H9 (cell line): ENCODE results near the gene ERVFRD-1. TPM values are rescaled to one million over a fixed set of nuclear protein-coding genes. Genes with fewer than 3 reads are reported as not detected.

Source experiments
- DNase-seq: peaks from one replicate; pipeline ENCODE4 v3.0.0-alpha.2; 2017
- H2AFZ ChIP-seq: one replicate; pipeline ENCODE4 v1.6.1; 2013; ENCODE audit warnings: mild to moderate bottlenecking, low read length, control low read depth, moderate library complexity
- H2AK5ac ChIP-seq: 2 replicates; pipeline ENCODE4 v1.6.1; 2013; ENCODE audit warnings: low read length, control low read depth, mixed read lengths; ENCODE audit not compliant: insufficient read length
- H2BK120ac ChIP-seq: one replicate; pipeline ENCODE4 v1.6.1; 2013; ENCODE audit warnings: low read depth, mild to moderate bottlenecking, low read length, control low read depth, inconsistent platforms; ENCODE audit not compliant: poor library complexity, severe bottlenecking
- H2BK12ac ChIP-seq: 2 replicates; pipeline ENCODE4 v1.6.1; 2013; ENCODE audit warnings: low read length, control low read depth, mixed read lengths, low read depth; ENCODE audit not compliant: insufficient read length
- H2BK15ac ChIP-seq: 2 replicates; pipeline ENCODE4 v1.6.1; 2013; ENCODE audit warnings: low read depth, low read length, control low read depth
- H2BK20ac ChIP-seq: one replicate; pipeline ENCODE4 v1.6.1; 2013; ENCODE audit warnings: low read depth, mild to moderate bottlenecking, low read length, control low read depth, inconsistent platforms; ENCODE audit not compliant: poor library complexity, severe bottlenecking
- H2BK5ac ChIP-seq: 2 replicates; pipeline ENCODE4 v1.6.1; 2013; ENCODE audit warnings: low read length, control low read depth, mixed read lengths; ENCODE audit not compliant: insufficient read length
- H3K14ac ChIP-seq: 2 replicates; pipeline ENCODE4 v1.6.1; 2013; ENCODE audit warnings: low read length, control low read depth; ENCODE audit not compliant: insufficient read depth
- H3K18ac ChIP-seq: 2 replicates; pipeline ENCODE4 v1.6.1; 2013; ENCODE audit warnings: low read depth, mild to moderate bottlenecking, mixed read lengths, low read length, control low read depth; ENCODE audit not compliant: insufficient read length
- H3K23ac ChIP-seq: 2 replicates; pipeline ENCODE4 v1.6.1; 2013; ENCODE audit warnings: low read length, control low read depth, mixed read lengths, low read depth; ENCODE audit not compliant: insufficient read length
- H3K23me2 ChIP-seq: 2 replicates; pipeline ENCODE4 v1.6.1; 2013; ENCODE audit warnings: low read depth, mild to moderate bottlenecking, mixed read lengths, low read length, control low read depth; ENCODE audit not compliant: insufficient read length, poor library complexity, severe bottlenecking
- H3K27ac ChIP-seq: 2 replicates; pipeline ENCODE4 v1.5.1; 2013; ENCODE audit warnings: low read length, control low read depth, mixed read lengths, low read depth; ENCODE audit not compliant: insufficient read length
- H3K27me3 ChIP-seq: 2 replicates; pipeline ENCODE4 v1.6.1; 2013; ENCODE audit warnings: low read length, control low read depth, inconsistent platforms; ENCODE audit not compliant: insufficient read depth
- H3K4ac ChIP-seq: 2 replicates; pipeline ENCODE4 v1.6.1; 2013; ENCODE audit warnings: low read depth, mild to moderate bottlenecking, control low read depth, inconsistent platforms, low read length, moderate library complexity
- H3K4me1 ChIP-seq: 2 replicates; pipeline ENCODE4 v1.6.1; 2013; ENCODE audit warnings: low read length, control low read depth, inconsistent platforms; ENCODE audit not compliant: insufficient read depth
- H3K4me2 ChIP-seq: 2 replicates; pipeline ENCODE4 v1.6.1; 2013; ENCODE audit warnings: low read length, control low read depth, mixed read lengths; ENCODE audit not compliant: insufficient read length, insufficient read depth
- H3K56ac ChIP-seq: 2 replicates; pipeline ENCODE4 v1.6.1; 2013; ENCODE audit warnings: low read depth, mild to moderate bottlenecking, mixed read lengths, low read length, control low read depth; ENCODE audit not compliant: insufficient read length
- H3K79me1 ChIP-seq: 2 replicates; pipeline ENCODE4 v1.6.1; 2013; ENCODE audit warnings: low read depth, mild to moderate bottlenecking, moderate library complexity, low read length, control low read depth, inconsistent platforms; ENCODE audit not compliant: insufficient read depth, poor library complexity, severe bottlenecking
- H3K79me2 ChIP-seq: 2 replicates; pipeline ENCODE4 v1.6.1; 2013; ENCODE audit warnings: low read length, control low read depth, inconsistent platforms; ENCODE audit not compliant: insufficient read depth
- H3K9ac ChIP-seq: 2 replicates; pipeline ENCODE4 v1.6.1; 2013; ENCODE audit warnings: low read length, control low read depth, mixed read lengths; ENCODE audit not compliant: insufficient read length; ENCODE audit errors: extremely low read depth
- H3K9me3 ChIP-seq: one replicate; pipeline ENCODE4 v1.6.1; 2013; ENCODE audit warnings: low read depth, low read length, inconsistent platforms; ENCODE audit not compliant: control insufficient read depth
- H3T11ph ChIP-seq: one replicate; pipeline ENCODE4 v1.6.1; 2013; ENCODE audit warnings: mild to moderate bottlenecking, low read length, control low read depth, inconsistent platforms
- H4K20me1 ChIP-seq: one replicate; pipeline ENCODE4 v1.6.1; 2013; ENCODE audit not compliant: control insufficient read depth, insufficient read length, insufficient read depth
- H4K5ac ChIP-seq: 2 replicates; pipeline ENCODE4 v1.6.1; 2013; ENCODE audit warnings: low read depth, mild to moderate bottlenecking, mixed read lengths, low read length, control low read depth; ENCODE audit not compliant: insufficient read length
- H4K8ac ChIP-seq: replicated peaks from 2 replicates; pipeline ENCODE4 v1.6.1; 2013; ENCODE audit warnings: low read length, control low read depth, mixed read lengths, low read depth; ENCODE audit not compliant: insufficient read length
- H4K91ac ChIP-seq: 2 replicates; pipeline ENCODE4 v1.6.1; 2013; ENCODE audit warnings: low read depth, mild to moderate bottlenecking, moderate library complexity, mixed read lengths, low read length, control low read depth; ENCODE audit not compliant: insufficient read length
- H3K27ac Mint-ChIP-seq, 3 experiments: 2 replicates in 2 of 3; 3 replicates in 1 of 3; pipeline ENCODE4 v1.8.0; 2020 to 2021; ENCODE audit warnings: mixed read lengths in 3 of 3, mild to moderate bottlenecking in 1 of 3, moderate library complexity in 1 of 3
- H3K27me3 Mint-ChIP-seq: 2 replicates; pipeline ENCODE4 v1.8.0; 2021; ENCODE audit warnings: low read depth, mild to moderate bottlenecking, moderate library complexity, mixed read lengths
- H3K36me3 Mint-ChIP-seq, 3 experiments: 2 replicates in 2 of 3; 3 replicates in 1 of 3; pipeline ENCODE4 v1.8.0; 2020 to 2021; ENCODE audit warnings: low read depth in 3 of 3, mixed read lengths in 3 of 3; ENCODE audit not compliant: insufficient read depth in 1 of 3
- H3K4me1 Mint-ChIP-seq, 2 experiments: 2 replicates each; pipeline ENCODE4 v1.8.0; 2020; ENCODE audit warnings: mixed read lengths in 2 of 2
- H3K4me3 Mint-ChIP-seq, 2 experiments: 2 replicates in 1 of 2; 3 replicates in 1 of 2; pipeline ENCODE4 v1.8.0; 2020 to 2021; ENCODE audit warnings: mild to moderate bottlenecking in 2 of 2, mixed read lengths in 2 of 2, moderate library complexity in 1 of 2
- H3K9me3 Mint-ChIP-seq, 2 experiments: 2 replicates in 1 of 2; 3 replicates in 1 of 2; pipeline ENCODE4 v1.8.0; 2020; ENCODE audit warnings: mild to moderate bottlenecking in 2 of 2, mixed read lengths in 2 of 2, moderate library complexity in 1 of 2
- total RNA-seq: library from RNA; stranded (reverse); gene quantifications from 2 replicates; pipeline ENCODE4 v1.2.1, GENCODE V29; 2021
- TF ChIP-seq, protein P1 (sequence below): fragments of 200-600 bp; sonication (generic); conservative IDR thresholded peaks from 3 replicates; pipeline ENCODE4 v1.8.0; 2021; ENCODE audit warnings: antibody characterized with exemption, mild to moderate bottlenecking

ERVFRD-1 gene
- total RNA-seq, 1 experiment from 2014 or later = not detected

DNA sequence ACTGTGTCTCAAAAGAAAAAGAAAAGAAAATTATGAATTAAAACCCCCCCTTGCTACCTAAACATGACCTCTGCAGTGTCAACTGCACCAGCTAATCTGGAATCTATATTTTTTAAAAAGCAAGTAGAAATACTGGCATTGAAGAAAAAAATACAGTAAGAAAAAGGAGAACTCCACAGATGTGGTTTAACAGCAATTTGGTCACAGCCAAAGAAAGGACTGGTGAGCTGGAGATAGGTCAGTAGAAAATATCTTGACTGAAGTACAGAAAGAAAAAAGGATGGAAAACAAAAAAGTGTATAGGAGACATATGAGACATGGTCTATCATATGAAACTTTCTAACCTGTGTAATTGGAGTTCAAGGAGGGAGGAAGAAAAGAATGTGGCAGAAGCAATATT is 44.1 kb upstream of the ERVFRD-1 start:
- H3K4me1 ChIP-seq = peaks cover 5% of the 10 kb centered on the region; the same call in 1 of the 2 replicates
- H3K18ac ChIP-seq = no peak overlapping the region
- H3K4me2 ChIP-seq = no peak overlapping the region
- Mint-ChIP-seq H3K27ac (no peak overlapping the region), H3K27me3 (no peaks in the 10 kb centered on the region), H3K9me3 (no peaks in the 10 kb centered on the region), H3K4me1 (peaks cover 20 to 24% of the 10 kb centered on the region in 2 experiments), H3K36me3 (no peaks in the 10 kb centered on the region), H3K4me3 (no peak overlapping the region)
- no peak overlapping the region for H2BK120ac ChIP-seq
- no peak overlapping the region for H2BK12ac ChIP-seq
- H3K79me1 ChIP-seq = no peaks in the 10 kb centered on the region
- TF ChIP-seq, protein P1, sequence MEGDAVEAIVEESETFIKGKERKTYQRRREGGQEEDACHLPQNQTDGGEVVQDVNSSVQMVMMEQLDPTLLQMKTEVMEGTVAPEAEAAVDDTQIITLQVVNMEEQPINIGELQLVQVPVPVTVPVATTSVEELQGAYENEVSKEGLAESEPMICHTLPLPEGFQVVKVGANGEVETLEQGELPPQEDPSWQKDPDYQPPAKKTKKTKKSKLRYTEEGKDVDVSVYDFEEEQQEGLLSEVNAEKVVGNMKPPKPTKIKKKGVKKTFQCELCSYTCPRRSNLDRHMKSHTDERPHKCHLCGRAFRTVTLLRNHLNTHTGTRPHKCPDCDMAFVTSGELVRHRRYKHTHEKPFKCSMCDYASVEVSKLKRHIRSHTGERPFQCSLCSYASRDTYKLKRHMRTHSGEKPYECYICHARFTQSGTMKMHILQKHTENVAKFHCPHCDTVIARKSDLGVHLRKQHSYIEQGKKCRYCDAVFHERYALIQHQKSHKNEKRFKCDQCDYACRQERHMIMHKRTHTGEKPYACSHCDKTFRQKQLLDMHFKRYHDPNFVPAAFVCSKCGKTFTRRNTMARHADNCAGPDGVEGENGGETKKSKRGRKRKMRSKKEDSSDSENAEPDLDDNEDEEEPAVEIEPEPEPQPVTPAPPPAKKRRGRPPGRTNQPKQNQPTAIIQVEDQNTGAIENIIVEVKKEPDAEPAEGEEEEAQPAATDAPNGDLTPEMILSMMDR = no peak
- no peak overlapping the region for H2BK20ac ChIP-seq
- no peak overlapping the region for H2AFZ ChIP-seq
- no peak overlapping the region for H3K9ac ChIP-seq
- no peak overlapping the region for H3K23ac ChIP-seq
- no peak overlapping the region for H4K91ac ChIP-seq
- no peak overlapping the region for H2BK15ac ChIP-seq
- no peak overlapping the region for H2AK5ac ChIP-seq
- H3K14ac ChIP-seq = no peak overlapping the region
- no peak overlapping the region for H2BK5ac ChIP-seq
- no peak overlapping the region for H3K56ac ChIP-seq
- H3K23me2 ChIP-seq = no peaks in the 10 kb centered on the region
- H3K27ac ChIP-seq = no peak overlapping the region
- no peak for DNase-seq
- no peaks in the 10 kb centered on the region for H3K9me3 ChIP-seq
- no peaks in the 10 kb centered on the region for H3K79me2 ChIP-seq
- no peak overlapping the region for H4K8ac ChIP-seq
- H3K4ac ChIP-seq = no peak overlapping the region
- H3T11ph ChIP-seq = no peak overlapping the region
- no peaks in the 10 kb centered on the region for H3K27me3 ChIP-seq
- no peak overlapping the region for H4K5ac ChIP-seq
- no peaks in the 10 kb centered on the region for H4K20me1 ChIP-seq
